ENCODE results near the gene PPFIBP1.
"Not testable (repeated sequence)": the region's sequence is repeated elsewhere in the genome, so short reads cannot be mapped to it uniquely, and the experiment has no call there.

Gene PPFIBP1

GRCh38 chr12:27595231-27595642, 71.2 kb downstream of the PPFIBP1 start:
- DNase-seq = no peak

DNA sequence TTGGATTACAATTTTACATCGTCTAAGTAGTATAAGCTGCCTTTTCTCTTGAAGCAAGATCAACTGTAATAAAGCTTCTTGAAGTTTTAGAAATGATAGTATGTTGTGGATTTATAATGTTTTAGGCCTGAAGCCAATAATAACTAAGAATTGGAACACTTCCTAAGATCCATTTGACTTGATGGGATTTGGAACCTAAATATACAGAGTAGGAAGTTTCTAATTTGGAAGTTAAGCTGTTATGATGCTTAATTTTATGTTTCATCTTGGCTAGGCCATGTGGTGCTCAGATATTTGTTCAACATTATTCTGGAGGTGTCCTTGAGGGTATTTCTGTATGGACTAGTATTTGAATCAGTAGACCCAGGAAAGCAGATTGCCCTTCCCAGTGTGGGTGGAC, 74.9 kb downstream of the PPFIBP1 start:
- not testable (repeated sequence) for DNase-seq

GRCh38 chr12:27601056-27601828, 77.2 kb downstream of the PPFIBP1 start:
- DNase-seq = not testable (repeated sequence)

DNA sequence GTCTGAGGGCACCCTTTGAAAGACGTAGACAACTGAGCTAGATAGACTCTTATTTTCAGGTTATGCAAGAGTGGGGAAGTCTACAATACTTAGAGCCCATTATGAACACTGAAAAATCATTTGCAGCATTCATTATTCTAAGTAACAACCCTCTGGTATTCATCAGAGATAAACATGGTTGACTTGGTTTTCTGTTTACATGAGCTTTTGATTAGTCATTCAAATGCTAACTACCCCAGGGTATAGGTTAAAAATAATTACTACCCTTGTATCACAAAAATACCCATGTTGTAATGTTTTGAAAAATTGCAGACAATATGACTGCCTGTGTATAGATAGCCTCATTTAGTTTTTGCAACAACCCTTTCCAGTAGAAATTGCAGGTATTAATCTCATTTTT, 78.5 kb downstream of the PPFIBP1 start:
- no peak for DNase-seq

DNA sequence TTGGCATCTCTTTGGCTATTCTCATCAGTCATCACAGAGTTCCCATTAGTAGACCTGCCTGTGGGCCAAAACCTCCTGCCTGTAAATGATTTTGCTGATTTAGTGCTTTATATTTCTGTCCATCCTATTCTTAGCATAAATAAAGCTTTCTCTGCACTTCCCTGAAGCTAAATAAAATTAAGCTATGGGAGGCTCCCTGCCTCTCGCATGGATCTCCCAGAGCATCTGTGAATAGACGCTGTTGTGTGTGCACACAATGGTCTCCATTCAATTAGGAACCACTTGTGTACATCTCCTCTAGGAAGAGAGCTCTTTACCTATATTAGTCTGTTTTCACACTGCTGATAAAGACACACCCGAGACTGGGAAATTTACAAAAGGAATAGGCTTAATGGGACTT, 80.4 kb downstream of the PPFIBP1 start:
- DNase-seq = no peak

GRCh38 chr12:27606986-27607385, 83.0 kb downstream of the PPFIBP1 start:
- DNase-seq = no peak

- DNase-seq = no peak
These were observed 83.6 kb downstream of the PPFIBP1 start for GRCh38 chr12:27607591-27607990.

DNA sequence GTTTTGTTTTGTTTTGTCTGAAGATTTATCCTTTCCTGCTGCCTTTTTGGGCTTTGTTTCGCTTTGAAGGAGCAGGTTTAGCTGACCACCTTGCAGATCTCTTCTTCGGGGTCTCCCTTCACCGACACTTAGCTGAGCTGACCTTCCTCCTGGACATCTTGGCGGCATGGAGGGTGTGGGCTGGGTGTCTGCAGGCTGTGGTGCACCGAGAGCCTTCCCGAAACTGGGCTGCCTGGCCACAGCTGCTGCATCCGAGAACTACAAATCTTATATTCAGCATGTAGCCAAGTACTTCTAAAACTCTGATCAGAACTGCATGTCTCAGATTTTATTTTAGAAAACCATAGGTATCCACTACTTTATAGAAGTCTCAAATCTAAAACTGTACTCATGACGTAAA, 84.9 kb downstream of the PPFIBP1 start:
- no peak for DNase-seq

DNA sequence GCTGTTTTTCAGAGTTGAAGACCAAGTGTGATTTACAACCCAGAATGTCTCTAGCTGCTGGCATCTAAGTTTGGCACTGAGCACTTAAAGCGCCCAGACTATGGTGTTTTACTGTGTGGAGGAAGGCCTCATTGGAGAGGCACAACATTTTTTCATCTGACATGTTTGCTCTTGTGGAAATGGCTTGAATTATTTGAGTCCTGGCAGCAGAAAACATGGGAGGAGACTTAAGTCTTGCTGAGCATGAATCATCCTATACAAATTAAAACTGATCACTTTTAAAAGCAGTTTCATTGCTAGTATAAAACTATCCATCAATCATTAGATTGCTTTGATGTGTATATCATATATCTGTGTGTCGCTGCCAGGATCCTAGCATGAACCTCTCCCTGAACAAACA, 86.4 kb downstream of the PPFIBP1 start:
- DNase-seq = no peak

DNA sequence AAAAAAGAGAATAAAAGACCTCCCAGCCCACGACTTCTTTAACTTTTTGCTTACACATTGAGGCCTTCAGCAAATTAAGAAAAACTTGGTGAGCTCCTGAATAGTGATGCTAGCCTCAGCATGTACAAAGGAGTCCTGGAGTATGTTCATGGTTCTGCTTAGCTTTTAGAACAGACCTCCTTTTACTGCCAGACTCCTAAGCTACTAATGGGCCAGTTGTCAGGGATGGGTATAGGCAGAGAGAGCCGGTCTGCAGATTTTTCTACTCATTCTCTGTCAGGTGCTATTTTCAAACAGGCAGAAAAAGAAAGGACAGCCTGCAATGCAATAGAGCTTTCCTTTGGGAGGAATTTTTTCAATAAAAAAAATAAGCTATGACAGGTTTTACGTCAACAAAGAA, 90.4 kb downstream of the PPFIBP1 start:
- DNase-seq = no peak

DNA sequence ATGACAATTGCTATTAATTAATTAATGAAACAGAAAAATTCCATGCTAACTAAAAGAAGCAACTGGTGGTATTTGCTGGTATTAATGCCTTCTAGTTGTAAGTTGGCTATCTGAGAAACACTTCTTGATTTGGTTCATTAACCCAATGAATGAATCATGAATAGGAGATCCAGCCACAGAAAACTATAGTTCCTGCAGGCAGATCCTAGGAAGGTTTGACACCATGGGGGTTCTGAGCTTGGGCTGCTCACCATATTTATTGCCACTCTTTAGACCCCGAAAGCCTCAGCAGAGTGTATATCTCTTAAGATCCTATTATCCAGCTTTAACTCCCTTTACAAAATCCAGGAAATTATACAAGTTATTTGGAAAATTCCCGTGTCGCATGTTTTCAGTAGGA, 90.9 kb downstream of the PPFIBP1 start:
- no peak for DNase-seq

GRCh38 chr12:27615331-27615891, 91.4 kb downstream of the PPFIBP1 start:
- no peak for DNase-seq

GRCh38 chr12:27616356-27617142, 92.5 kb downstream of the PPFIBP1 start:
- no peak for DNase-seq

DNA sequence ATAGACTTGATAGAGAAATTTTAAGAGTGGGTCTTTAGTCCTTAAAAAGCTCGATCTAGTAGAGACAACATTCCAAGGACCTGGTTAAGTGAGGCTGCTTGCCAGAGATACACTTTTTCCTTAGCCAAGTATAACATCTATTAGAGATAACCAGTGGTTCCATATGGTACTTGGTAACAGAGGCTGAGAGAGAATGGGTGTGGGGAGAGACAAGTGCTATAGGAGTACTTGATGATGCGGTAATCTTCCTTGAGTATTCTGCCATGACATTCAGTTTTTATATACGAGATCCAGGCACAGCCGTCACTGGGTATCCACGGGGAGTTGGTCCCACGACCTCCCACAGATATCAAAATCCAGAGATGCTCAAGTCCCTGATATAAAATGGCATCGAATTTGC, 94.8 kb downstream of the PPFIBP1 start:
- DNase-seq = no peak

DNA sequence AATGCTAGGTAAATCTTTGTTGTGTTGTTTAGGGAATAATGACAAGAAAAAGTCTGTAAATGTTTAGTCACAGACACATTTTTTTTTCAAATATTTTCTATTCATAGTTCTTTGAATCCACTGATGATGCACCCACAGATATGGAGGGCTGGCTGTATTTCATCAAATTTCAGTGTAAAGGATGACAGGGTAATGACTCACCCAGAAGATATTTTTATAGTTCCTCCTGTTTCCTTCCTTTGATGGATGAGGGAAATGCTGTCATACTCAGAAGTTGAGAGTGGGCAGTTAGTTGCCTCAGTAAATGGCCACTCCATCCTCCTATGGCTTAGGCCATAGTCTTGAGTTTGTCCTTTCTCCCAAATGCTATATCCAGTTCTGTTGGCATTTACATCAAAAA, 95.3 kb downstream of the PPFIBP1 start:
- no peak for DNase-seq

DNA sequence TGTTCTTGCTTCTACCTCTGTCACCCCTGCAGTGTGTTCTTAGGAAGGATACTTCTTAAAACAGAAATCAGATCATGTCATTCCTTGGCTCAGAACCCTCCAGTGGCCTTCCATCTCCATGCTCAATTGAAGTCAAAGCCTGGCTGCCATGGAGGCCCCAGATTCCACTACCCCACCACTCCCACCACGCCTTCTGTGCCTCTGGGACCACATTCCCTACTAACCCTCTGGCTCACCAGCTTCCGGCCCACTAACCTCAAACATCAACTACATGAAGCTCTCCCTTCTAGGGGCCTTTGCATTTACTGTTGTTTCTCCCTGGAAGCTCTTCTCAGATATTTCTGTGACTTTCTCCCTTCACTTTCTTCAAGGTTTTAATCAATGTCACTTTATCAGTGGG, 96.1 kb downstream of the PPFIBP1 start:
- DNase-seq = no peak

- DNase-seq = no peak
These were observed 98.6 kb downstream of the PPFIBP1 start for GRCh38 chr12:27622436-27623195.

DNA sequence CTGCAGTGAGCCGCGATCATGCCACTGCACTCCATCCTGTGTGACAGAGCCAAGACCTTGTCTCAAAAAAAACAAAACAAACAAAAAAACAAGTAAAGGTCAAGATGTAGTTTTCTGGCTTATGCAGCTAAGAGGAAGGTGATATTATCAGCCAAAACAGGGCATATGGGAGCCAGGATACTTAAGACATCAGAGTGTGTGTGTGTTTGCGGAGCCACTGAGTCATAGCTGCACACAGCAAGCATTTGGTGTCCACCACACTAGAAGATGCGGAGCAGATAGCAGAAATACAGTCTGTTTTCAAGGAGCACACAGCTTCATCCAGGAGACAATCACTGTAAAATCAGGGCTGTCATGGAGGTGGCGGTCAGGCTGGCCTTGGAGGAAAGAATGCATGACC, 99.6 kb downstream of the PPFIBP1 start:
- no peak for DNase-seq

DNA sequence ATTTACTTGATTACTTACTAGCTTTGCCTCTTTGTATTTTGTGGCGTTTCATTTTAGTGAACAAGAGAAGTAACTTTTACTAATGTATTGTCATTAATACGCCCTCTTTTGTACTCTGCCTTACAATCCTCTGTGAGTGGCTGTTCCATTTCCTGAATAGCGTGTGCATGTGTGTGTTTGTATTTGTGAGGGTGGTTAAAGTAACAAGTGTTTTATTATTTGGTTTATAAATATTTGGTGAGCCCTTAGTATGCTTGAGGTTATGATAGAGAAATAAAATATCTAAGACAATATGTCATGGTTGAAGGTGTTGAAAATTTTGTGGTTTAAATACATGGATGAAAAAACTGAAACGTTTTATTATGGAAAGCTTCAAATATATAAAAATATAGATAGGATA, 100.6 kb downstream of the PPFIBP1 start:
- no peak for DNase-seq

- no peak for DNase-seq
These were observed 103.3 kb downstream of the PPFIBP1 start for GRCh38 chr12:27627123-27627852.

DNA sequence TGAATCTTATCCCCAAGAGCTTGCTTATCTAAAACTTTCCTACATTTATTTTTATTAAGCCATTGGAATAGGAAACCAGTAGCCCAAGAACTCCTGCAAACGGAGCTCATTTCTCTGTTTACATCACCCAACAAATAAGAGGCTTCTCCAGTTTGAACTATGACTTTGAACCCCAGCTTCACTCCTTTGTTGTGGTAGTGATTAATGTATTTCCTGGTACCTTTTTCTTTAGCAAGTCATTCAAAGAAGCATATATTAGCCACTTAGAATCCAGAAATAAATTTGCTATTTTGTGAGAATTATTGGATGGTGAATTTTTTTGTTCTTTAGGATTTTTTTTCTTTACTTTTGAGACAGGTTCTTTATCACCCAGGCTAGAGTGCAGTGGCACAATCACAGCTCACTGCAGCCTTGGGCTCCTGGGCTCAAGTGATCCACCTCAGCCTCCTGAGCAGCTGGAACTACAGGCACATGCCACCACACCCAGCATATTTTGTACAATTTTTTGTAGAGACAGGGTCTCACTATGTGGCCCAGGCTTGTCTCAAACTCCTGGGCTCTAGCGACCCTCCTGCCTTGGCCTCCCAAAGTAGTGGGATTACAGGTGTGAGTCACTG, 104.0 kb downstream of the PPFIBP1 start:
- DNase-seq = not testable (repeated sequence)

GRCh38 chr12:27630219-27630618, 106.2 kb downstream of the PPFIBP1 start:
- DNase-seq = not testable (repeated sequence)
